ENCODE results near the gene FAM217B. TPM values are rescaled to one million over a fixed set of nuclear protein-coding genes. Genes with fewer than 3 reads are reported as not detected.
A peak's percentile ranks its signal among the peaks of the same experiment; 100 is the strongest.

FAM217B gene
- total RNA-seq, 1 donor from 2014 or later, result 5.8 TPM

DNA sequence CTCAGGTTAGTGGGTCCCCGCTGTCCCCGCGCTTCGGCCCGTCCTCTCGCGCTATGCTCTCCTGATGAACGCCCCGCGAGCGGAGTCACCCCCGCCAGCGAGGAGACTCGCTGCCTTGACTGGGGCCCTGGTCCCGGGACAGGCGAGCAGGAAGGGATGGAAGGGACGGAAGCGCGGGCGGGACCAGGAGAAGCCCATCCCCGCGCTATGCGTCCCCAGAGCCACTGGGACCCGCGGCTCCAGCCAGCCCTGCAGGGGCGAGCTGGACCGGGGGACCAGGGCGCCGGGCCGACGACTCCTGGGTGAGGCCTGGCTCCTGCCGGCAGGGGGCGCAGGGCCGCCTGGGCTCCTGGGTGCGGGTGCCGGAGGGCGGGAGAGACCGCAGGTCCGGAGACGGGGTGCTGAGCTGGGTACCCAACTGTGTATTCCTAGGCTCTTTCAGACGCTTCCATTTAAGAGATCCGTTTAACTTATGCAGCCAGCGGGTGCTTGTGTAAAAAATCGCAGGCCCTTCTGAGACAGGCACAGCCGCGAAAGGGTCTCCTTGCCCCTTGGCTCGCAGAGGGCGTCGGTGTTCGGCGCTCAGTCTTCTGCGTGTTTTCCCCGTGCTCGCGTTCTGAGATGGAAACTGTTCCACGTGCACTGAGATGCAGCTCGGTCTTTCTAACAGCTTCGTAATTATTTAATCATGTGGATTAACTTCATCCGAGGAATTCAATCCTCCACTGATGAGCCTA is 6.2 kb upstream of the FAM217B start:
- Histone ChIP-seq H3K79me2 (ENCODE audit: low read depth) (no peaks in the 10 kb centered on the region), H3K9ac (no peak overlapping the region), H3K27me3 (peaks cover 59% of the 10 kb centered on the region), H2AFZ (replicated peaks) (peak overlapping the region; percentile 91), H3K4me3 (peak overlapping the region; percentile 56), H3K4me2 (peak overlapping the region; percentile 78), H4K20me1 (ENCODE audit: low read depth) (no peaks in the 10 kb centered on the region), H3K9me3 (ENCODE audit: low read depth) (no peaks in the 10 kb centered on the region), H3F3A (ENCODE audit: low read depth) (no peaks in the 10 kb centered on the region), H3K4me1 (no peaks in the 10 kb centered on the region), H3K36me3 (no peaks in the 10 kb centered on the region), H3K27ac (no peak overlapping the region)
- DNase-seq (ENCODE audit: low spot score), result peak; percentile 83
- Mint-ChIP-seq H3K4me3 (peak overlapping the region; percentile 82), H3K27me3 (ENCODE audit: insufficient read depth, low read depth) (peaks cover 6% of the 10 kb centered on the region), H3K9me3 (no peaks in the 10 kb centered on the region), H3K36me3 (peaks cover 5% of the 10 kb centered on the region), H3K27ac (no peak overlapping the region), H3K4me1 (peaks cover 31% of the 10 kb centered on the region)
- TF ChIP-seq EZH2phosphoT487 (IDR thresholded peaks at IDR 0.05) (peak; percentile 44), EZH2 (IDR thresholded peaks at IDR 0.05) (peak; percentile 67)
- TF ChIP-seq, protein P1, sequence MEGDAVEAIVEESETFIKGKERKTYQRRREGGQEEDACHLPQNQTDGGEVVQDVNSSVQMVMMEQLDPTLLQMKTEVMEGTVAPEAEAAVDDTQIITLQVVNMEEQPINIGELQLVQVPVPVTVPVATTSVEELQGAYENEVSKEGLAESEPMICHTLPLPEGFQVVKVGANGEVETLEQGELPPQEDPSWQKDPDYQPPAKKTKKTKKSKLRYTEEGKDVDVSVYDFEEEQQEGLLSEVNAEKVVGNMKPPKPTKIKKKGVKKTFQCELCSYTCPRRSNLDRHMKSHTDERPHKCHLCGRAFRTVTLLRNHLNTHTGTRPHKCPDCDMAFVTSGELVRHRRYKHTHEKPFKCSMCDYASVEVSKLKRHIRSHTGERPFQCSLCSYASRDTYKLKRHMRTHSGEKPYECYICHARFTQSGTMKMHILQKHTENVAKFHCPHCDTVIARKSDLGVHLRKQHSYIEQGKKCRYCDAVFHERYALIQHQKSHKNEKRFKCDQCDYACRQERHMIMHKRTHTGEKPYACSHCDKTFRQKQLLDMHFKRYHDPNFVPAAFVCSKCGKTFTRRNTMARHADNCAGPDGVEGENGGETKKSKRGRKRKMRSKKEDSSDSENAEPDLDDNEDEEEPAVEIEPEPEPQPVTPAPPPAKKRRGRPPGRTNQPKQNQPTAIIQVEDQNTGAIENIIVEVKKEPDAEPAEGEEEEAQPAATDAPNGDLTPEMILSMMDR (IDR thresholded peaks at IDR 0.05), result peak; percentile 88

DNA sequence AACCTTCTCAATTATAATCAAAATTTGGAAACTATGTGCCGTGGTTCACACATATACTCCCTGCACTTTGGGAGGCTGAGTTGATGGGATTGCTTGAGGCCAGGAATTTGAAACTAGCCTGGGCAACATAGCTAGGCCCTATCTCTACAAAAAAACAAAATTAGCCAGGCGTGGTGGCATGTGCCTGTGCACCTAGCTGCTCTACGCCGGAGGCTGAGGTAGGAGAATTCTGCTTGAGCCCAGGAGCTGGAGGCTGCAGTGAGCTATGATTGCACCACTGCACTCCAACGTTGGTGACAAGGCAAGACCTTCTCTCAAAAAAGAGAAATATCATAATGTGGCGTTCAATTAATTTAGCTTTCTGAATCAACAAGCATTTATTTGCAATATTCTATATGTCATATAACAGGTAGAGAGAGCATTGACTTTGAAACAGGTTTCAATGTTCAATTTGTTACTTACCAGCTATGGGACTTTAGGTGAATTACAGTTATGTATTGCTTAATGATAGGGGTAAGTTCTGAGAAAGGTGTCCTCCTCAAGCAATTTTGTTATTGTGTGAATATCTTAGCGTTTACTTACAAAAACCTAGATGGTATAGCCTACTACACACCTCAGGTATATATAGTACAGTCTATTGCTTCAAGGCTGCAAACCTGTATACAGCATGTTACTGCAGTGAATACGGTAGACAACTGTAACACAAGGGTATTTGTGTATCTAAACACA is 4.6 kb upstream of the FAM217B start:
- Histone ChIP-seq H3K4me2 (no peak overlapping the region), H2AFZ (replicated peaks) (no peak overlapping the region), H3K27ac (no peak overlapping the region), H3K9ac (no peak overlapping the region), H3K36me3 (no peaks in the 10 kb centered on the region), H4K20me1 (ENCODE audit: low read depth) (no peaks in the 10 kb centered on the region), H3K4me3 (no peak overlapping the region), H3K27me3 (peaks cover 70% of the 10 kb centered on the region), H3K79me2 (ENCODE audit: low read depth) (no peaks in the 10 kb centered on the region), H3K9me3 (ENCODE audit: low read depth) (no peaks in the 10 kb centered on the region), H3K4me1 (no peaks in the 10 kb centered on the region), H3F3A (ENCODE audit: low read depth) (peaks cover 7% of the 10 kb centered on the region)
- no peaks in the 10 kb centered on the region for H3K9me3 Mint-ChIP-seq
- peaks cover 30% of the 10 kb centered on the region for H3K4me1 Mint-ChIP-seq
- no peak for DNase-seq (ENCODE audit: low spot score)
- H3K27me3 Mint-ChIP-seq (ENCODE audit: insufficient read depth, low read depth), result peaks cover 6% of the 10 kb centered on the region
- TF ChIP-seq EZH2 (IDR thresholded peaks at IDR 0.05), result no peak
- no peak for TF ChIP-seq EZH2phosphoT487 (IDR thresholded peaks at IDR 0.05)
- TF ChIP-seq, protein P1 (IDR thresholded peaks at IDR 0.05), result no peak
- H3K4me3 Mint-ChIP-seq, result no peak overlapping the region
- H3K27ac Mint-ChIP-seq, result no peak overlapping the region
- peaks cover 5% of the 10 kb centered on the region for H3K36me3 Mint-ChIP-seq

DNA sequence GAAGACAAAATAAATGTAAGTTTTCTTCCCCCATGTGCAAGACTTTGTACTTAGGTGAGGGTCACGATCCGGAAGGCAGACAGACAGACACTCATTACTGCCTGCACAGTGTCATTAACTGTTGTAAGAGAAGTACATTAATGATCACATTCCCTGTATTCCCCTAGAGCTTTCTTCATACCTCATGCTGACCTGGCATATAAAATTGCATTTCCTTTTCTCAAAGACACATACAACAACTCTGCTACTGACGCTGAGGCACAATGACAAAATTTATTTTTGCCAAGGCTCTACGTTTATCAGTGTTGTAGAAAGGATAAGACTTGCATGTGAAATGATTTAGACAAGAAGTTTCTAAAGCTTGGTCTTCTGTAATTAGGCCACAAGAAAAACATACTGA is 3.8 kb upstream of the FAM217B start:
- TF ChIP-seq, protein P1 (IDR thresholded peaks at IDR 0.05), result no peak
- TF ChIP-seq EZH2phosphoT487 (IDR thresholded peaks at IDR 0.05) (no peak), EZH2 (IDR thresholded peaks at IDR 0.05) (no peak)
- peaks cover 32% of the 10 kb centered on the region for H3K4me1 Mint-ChIP-seq
- Histone ChIP-seq H2AFZ (replicated peaks) (no peak overlapping the region), H3K9me3 (ENCODE audit: low read depth) (no peaks in the 10 kb centered on the region), H3K36me3 (no peaks in the 10 kb centered on the region), H3K9ac (no peak overlapping the region), H3K79me2 (ENCODE audit: low read depth) (no peaks in the 10 kb centered on the region), H3K27me3 (peaks cover 70% of the 10 kb centered on the region), H3K4me3 (no peak overlapping the region), H3K4me1 (peaks cover 4% of the 10 kb centered on the region), H4K20me1 (ENCODE audit: low read depth) (no peaks in the 10 kb centered on the region), H3K4me2 (no peak overlapping the region), H3F3A (ENCODE audit: low read depth) (peaks cover 14% of the 10 kb centered on the region), H3K27ac (no peak overlapping the region)
- DNase-seq (ENCODE audit: low spot score), result no peak
- peaks cover 5% of the 10 kb centered on the region for H3K36me3 Mint-ChIP-seq
- no peak overlapping the region for H3K27ac Mint-ChIP-seq
- no peaks in the 10 kb centered on the region for H3K9me3 Mint-ChIP-seq
- peaks cover 2% of the 10 kb centered on the region for H3K27me3 Mint-ChIP-seq (ENCODE audit: insufficient read depth, low read depth)
- no peak overlapping the region for H3K4me3 Mint-ChIP-seq

Data from neural progenitor cell (in vitro differentiated cells).